Left lung (tissue), 10 donors: ENCODE measurements around the gene TSKU. TPM values are rescaled to one million over a fixed set of nuclear protein-coding genes. Genes with fewer than 3 reads are reported as not detected.

Experiments used
- ATAC-seq: fragments of 200-7000 bp; cut with Tn5 transposase; one replicate; pipeline ENCODE4 v1.9.1; 2020; ENCODE audit warnings: moderate library complexity
- DNase-seq, 4 donors: peaks; one replicate each; pipeline ENCODE4 v3.0.0-alpha.2; 2013 to 2020
- H3K27ac ChIP-seq, 2 donors: fragments of 200-600 bp; sonication (generic) in 1 of 2; one replicate each; pipeline versions ENCODE4 v1.5.0 to v1.8.0; 2020 to 2021
- H3K27me3 ChIP-seq, 2 donors: fragments of 200-600 bp; sonication (generic) in 1 of 2; one replicate each; pipeline versions ENCODE4 v1.5.0 to v1.8.0; 2020 to 2021
- H3K36me3 ChIP-seq, 2 donors: fragments of 200-600 bp; sonication (generic) in 1 of 2; one replicate each; pipeline versions ENCODE4 v1.5.0 to v1.8.0; 2020 to 2021
- H3K4me1 ChIP-seq, 2 donors: fragments of 200-600 bp; one replicate each; pipeline ENCODE4 v1.8.0; 2021
- H3K4me3 ChIP-seq, 2 donors: fragments of 200-600 bp; sonication (generic) in 1 of 2; one replicate each; pipeline versions ENCODE4 v1.5.0 to v1.8.0; 2020 to 2021; ENCODE audit warnings: mild to moderate bottlenecking in 1 of 2
- H3K9me3 ChIP-seq, 2 donors: fragments of 200-600 bp; sonication (generic) in 1 of 2; one replicate each; pipeline versions ENCODE4 v1.5.0 to v1.8.0; 2020 to 2021
- intact Hi-C, 2 donors: fragments of 100-400 bp; cut with DNase I; formaldehyde crosslinking; loops; one replicate each; pipeline versions ENCODE4 v1.11.2 to v1.14.2; 2022
- polyA plus RNA-seq, 6 donors: library from polyadenylated mRNA; unstranded; fragments of 120-200 nt; gene quantifications; one replicate each; pipeline ENCODE4 v1.2.1, GENCODE V29; 2013; ENCODE audit not compliant: insufficient read length in 6 of 6
- total RNA-seq, 2 donors: library from RNA; stranded (reverse); fragmentation: NEBNext Ultra II Directional; extraction: Animal tissue kit (Norgen Biotek cat#: 25700); gene quantifications; one replicate each; pipeline ENCODE4 v1.2.1, GENCODE V29; 2021
- TF ChIP-seq, protein P1 (sequence below), 2 donors: fragments of 200-600 bp; sonication (generic) in 1 of 2; IDR thresholded peaks; one replicate each; pipeline versions ENCODE4 v1.5.0 to v1.8.0; 2021; ENCODE audit warnings: antibody characterized with exemption in 2 of 2
- donor health status: DM: no; HTN: yes; CAD: no.
- donor health status: DM: no; HTN: no; CAD: no.

Gene TSKU
- total and polyA plus RNA-seq, 8 donors, result 12.7 to 36.6 (median 28.3) TPM

DNA sequence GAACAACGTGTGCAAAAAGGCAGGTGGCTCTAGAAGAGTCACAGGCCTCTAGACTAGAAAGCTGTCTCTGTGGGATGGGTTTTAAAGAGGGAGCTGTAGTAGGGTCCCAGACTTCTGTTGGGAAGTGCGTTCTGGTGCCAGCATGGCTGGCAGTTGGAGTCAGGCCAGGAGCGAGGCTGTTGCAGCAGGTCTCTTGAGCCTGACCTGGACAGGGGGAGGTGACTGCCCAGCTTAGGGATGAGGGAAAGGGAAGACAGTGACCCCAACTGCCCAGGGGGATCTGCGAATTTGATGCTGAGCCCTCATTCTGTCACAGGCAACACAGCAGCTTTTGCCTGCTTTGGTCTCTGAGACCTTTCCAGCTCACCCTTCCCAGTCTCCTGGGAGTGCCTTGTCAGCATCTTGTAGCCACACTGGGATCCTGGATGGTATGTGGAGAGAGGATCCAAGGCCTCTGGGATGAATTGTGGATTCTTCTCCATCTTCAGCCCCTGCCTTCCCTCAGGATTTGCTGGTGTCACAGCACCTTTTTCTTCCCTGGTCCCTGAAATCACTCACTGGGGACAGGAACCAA, 3.4 kb downstream of the TSKU start:
- no peaks in the 10 kb centered on the region for H3K36me3 ChIP-seq
- no peaks in the 10 kb centered on the region for H3K9me3 ChIP-seq
- TF ChIP-seq, protein P1, sequence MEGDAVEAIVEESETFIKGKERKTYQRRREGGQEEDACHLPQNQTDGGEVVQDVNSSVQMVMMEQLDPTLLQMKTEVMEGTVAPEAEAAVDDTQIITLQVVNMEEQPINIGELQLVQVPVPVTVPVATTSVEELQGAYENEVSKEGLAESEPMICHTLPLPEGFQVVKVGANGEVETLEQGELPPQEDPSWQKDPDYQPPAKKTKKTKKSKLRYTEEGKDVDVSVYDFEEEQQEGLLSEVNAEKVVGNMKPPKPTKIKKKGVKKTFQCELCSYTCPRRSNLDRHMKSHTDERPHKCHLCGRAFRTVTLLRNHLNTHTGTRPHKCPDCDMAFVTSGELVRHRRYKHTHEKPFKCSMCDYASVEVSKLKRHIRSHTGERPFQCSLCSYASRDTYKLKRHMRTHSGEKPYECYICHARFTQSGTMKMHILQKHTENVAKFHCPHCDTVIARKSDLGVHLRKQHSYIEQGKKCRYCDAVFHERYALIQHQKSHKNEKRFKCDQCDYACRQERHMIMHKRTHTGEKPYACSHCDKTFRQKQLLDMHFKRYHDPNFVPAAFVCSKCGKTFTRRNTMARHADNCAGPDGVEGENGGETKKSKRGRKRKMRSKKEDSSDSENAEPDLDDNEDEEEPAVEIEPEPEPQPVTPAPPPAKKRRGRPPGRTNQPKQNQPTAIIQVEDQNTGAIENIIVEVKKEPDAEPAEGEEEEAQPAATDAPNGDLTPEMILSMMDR (IDR thresholded peaks at IDR 0.05), result no peak
- H3K4me3 ChIP-seq, result no peak overlapping the region
- intact Hi-C loops, result loop anchor here in 1 of 2 donors (10.0 kb wide), 1 partner anchor 52 kb away; no protein-coding TSS in a partner anchor
- no peak for DNase-seq
- no peak overlapping the region for H3K27ac ChIP-seq
- H3K27me3 ChIP-seq, result peaks cover 0 to 49% of the 10 kb centered on the region in 2 donors
- no peak for ATAC-seq
- peaks cover 0 to 31% of the 10 kb centered on the region in 2 donors for H3K4me1 ChIP-seq

DNA sequence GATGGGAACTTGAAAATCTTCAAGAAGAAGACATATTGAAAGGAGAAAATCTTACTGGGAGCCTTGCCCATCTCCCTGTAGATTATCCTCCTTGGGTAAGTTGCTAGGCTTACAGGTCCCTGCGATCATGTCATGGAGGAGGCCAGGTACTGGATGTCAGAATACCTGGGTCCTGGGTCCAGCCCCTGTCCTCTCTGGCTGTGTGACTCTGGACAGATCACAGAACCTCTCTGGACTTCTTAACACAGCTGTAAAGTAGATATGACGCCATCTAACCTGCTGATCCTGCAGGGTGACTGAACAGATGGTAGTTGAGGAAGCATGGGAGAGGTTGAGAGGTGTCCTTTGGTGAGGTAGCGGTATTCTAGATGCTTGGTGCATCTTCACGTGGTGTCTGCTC, 4.1 kb downstream of the TSKU start:
- Histone ChIP-seq H3K4me3 (no peak overlapping the region), H3K4me1 (peaks cover 0 to 28% of the 10 kb centered on the region in 2 donors), H3K36me3 (no peaks in the 10 kb centered on the region), H3K9me3 (no peaks in the 10 kb centered on the region), H3K27me3 (peaks cover 0 to 42% of the 10 kb centered on the region in 2 donors), H3K27ac (no peak overlapping the region)
- TF ChIP-seq, protein P1 (IDR thresholded peaks at IDR 0.05), result no peak
- DNase-seq (no peak), ATAC-seq (no peak)
- intact Hi-C loops, result loop anchor here in 1 of 2 donors (10.0 kb wide), 1 partner anchor 52 kb away; no protein-coding TSS in a partner anchor

DNA sequence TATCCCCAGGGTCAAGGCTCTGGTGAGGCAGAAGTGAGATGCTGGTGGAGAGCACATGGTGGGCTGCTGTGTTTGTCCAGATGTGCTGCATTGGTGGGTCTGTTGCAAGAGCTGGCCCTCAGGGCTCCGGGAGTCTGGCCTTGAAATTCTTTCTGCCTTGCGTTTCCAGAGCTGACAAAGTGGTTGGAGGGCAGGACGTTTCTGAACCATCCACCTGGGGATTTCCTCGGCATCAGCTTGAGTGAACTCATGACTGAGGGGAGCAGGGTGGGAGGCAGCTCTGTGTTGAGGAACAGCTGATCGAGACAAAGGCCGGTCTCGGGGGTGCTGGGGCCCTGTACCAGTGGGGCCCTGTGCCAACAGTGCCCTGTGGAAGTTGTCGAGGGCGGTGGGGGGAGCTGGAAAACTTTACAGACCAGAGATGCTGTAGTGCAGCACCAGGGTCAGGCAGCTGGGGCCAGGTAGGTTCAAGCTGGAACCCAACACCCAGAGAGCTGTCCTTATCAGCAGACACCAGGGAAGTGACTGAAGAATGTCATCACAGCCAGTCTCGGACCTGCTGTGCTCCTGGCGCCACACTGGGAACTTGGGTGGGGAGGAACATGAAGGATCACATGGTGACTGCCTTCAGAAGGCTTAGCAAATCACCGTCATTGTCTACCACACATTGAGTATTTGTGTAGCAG, 4.9 kb downstream of the TSKU start:
- Histone ChIP-seq H3K27me3 (peaks cover 0 to 34% of the 10 kb centered on the region in 2 donors), H3K27ac (no peak overlapping the region), H3K4me3 (no peak overlapping the region), H3K9me3 (no peaks in the 10 kb centered on the region), H3K4me1 (peaks cover under 1 to 21% of the 10 kb centered on the region in 2 donors), H3K36me3 (no peaks in the 10 kb centered on the region)
- DNase-seq (peak in 1 of 4 donors; percentile 24), ATAC-seq (no peak)
- intact Hi-C loops, result loop anchor here in 1 of 2 donors (10.0 kb wide), 1 partner anchor 53 kb away; no protein-coding TSS in a partner anchor
- TF ChIP-seq, protein P1 (IDR thresholded peaks at IDR 0.05), result no peak

DNA sequence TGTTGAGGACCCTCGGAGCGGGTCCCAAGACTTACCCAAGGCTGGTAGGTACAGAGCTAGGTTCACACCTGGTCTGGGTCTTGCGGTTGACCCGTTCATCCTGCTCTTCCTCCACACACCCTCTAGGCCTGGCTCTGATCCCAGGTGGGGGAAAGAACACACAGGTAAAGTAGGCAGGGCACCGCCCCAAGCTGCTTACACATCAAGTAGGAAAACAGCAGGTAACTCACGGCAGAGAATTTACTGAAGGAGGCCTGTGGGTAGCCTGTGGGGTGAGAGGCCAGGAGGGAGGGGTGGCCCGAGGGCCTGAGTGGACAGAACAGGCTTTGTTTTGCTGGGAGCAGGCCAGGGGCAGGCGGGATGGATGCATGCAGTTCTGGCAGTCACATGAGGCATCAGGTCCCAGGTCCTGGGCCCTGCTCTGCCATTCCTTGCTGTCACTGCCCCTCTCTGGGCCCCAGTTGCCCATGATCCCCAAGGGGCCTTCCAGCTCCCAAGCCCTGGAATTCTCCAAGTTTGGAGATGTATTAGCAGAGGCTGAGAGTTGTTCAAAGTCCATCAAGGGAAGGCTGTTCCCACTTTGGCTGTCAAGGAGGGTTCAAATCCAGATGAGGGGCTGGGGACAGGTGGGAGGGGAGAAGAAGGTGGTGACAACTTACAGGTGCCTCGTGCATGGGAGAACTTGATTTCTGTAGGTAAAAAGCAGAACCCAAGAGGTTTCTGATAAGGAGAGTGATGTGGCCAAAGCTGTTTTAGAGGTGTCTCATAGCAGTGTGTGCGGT, 5.7 kb downstream of the TSKU start:
- intact Hi-C loops, result loop anchor here in 1 of 2 donors (10.0 kb wide), 1 partner anchor 54 kb away; no protein-coding TSS in a partner anchor
- TF ChIP-seq, protein P1 (IDR thresholded peaks at IDR 0.05), result no peak
- DNase-seq (peak in 2 of 4 donors; percentile 47 to 58), ATAC-seq (peak; percentile 61)
- Histone ChIP-seq H3K4me1 (peaks cover 3 to 14% of the 10 kb centered on the region in 2 donors), H3K27me3 (peaks cover 0 to 26% of the 10 kb centered on the region in 2 donors), H3K9me3 (no peaks in the 10 kb centered on the region), H3K36me3 (no peaks in the 10 kb centered on the region), H3K4me3 (no peak overlapping the region), H3K27ac (no peak overlapping the region)

- Histone ChIP-seq H3K36me3 (no peaks in the 10 kb centered on the region), H3K4me1 (peaks cover 3 to 9% of the 10 kb centered on the region in 2 donors), H3K9me3 (no peaks in the 10 kb centered on the region), H3K27me3 (peaks cover 0 to 21% of the 10 kb centered on the region in 2 donors), H3K4me3 (no peak overlapping the region), H3K27ac (no peak overlapping the region)
- DNase-seq (peak in 1 of 4 donors; percentile 23), ATAC-seq (no peak)
- TF ChIP-seq, protein P1 (IDR thresholded peaks at IDR 0.05), result no peak
- intact Hi-C loops, result loop anchor here in 1 of 2 donors (10.0 kb wide), 1 partner anchor 55 kb away; no protein-coding TSS in a partner anchor
Measured at GRCh38 chr11:76789443-76789719, 6.2 kb downstream of the TSKU start.
